Fibroblast of skin of scalp (primary cell): ENCODE results near the gene BUB1B.
A peak's percentile ranks its signal among the peaks of the same experiment; 100 is the strongest.
"Not testable (repeated sequence)": the region's sequence is repeated elsewhere in the genome, so short reads cannot be mapped to it uniquely, and the experiment has no call there.

Experiments used
- DNase-seq: peaks from one replicate; pipeline ENCODE4 v3.0.0-alpha.2; 2013

BUB1B gene

GRCh38 chr15:40137303-40138200 lies 23.3 kb upstream of the BUB1B start:
- DNase-seq: no peak

GRCh38 chr15:40138201-40138570 lies 22.7 kb upstream of the BUB1B start:
- DNase-seq: not testable (repeated sequence)

GRCh38 chr15:40142428-40142827 lies 18.4 kb upstream of the BUB1B start:
- DNase-seq: no peak

- DNase-seq: peak; percentile 26
These were observed 14.8 kb upstream of the BUB1B start for GRCh38 chr15:40146037-40146436.

- no peak for DNase-seq
These were observed 11.5 kb upstream of the BUB1B start for GRCh38 chr15:40149339-40149738.

- peak; percentile 49 for DNase-seq
These were observed 10.5 kb upstream of the BUB1B start for GRCh38 chr15:40150163-40150925.

- no peak for DNase-seq
These were observed 9.4 kb upstream of the BUB1B start for GRCh38 chr15:40151499-40151898.

- DNase-seq: no peak
These were observed 8.9 kb upstream of the BUB1B start for GRCh38 chr15:40151991-40152390.

- DNase-seq: not testable (repeated sequence)
These were observed 6.0 kb upstream of the BUB1B start for GRCh38 chr15:40154821-40155220.

- DNase-seq: no peak
These were observed 5.5 kb upstream of the BUB1B start for GRCh38 chr15:40155270-40155910.

GRCh38 chr15:40157778-40158447 lies 3.0 kb upstream of the BUB1B start:
- no peak for DNase-seq

GRCh38 chr15:40160021-40160420 lies 848 bp upstream of the BUB1B start:
- DNase-seq: no peak

GRCh38 chr15:40161693-40162391 lies 973 bp downstream of the BUB1B start:
- DNase-seq: no peak

GRCh38 chr15:40162552-40162951 lies 1.7 kb downstream of the BUB1B start:
- no peak for DNase-seq

- no peak for DNase-seq
These were observed 3.0 kb downstream of the BUB1B start for GRCh38 chr15:40163657-40164416.

- DNase-seq: not testable (repeated sequence)
These were observed 6.5 kb downstream of the BUB1B start for GRCh38 chr15:40167374-40167773.

GRCh38 chr15:40175160-40175559 lies 14.3 kb downstream of the BUB1B start:
- DNase-seq: no peak

GRCh38 chr15:40182358-40183029 lies 21.6 kb downstream of the BUB1B start:
- no peak for DNase-seq

GRCh38 chr15:40183636-40184463 lies 23.0 kb downstream of the BUB1B start:
- DNase-seq: no peak

GRCh38 chr15:40190591-40190990 lies 29.7 kb downstream of the BUB1B start:
- peak; percentile 36 for DNase-seq
